ENCODE data around the gene GLP1R.

- TF ChIP-seq POLR2AphosphoS5 (IDR thresholded peaks at IDR 0.05) (no peak), CTCF (IDR thresholded peaks at IDR 0.05) (peak; percentile 46 to 54 (median 52))
Observed at GRCh38 chr6:39088331-39088730, 39.8 kb downstream of the GLP1R start.

Data from esophagus muscularis mucosa (tissue), 3 donors.